ENCODE results near the gene ATP6V0D1.

ATP6V0D1 gene

GRCh38 chr16:67389911-67390815, 90.8 kb downstream of the ATP6V0D1 start:
- FAIRE-seq, result no peak

DNA sequence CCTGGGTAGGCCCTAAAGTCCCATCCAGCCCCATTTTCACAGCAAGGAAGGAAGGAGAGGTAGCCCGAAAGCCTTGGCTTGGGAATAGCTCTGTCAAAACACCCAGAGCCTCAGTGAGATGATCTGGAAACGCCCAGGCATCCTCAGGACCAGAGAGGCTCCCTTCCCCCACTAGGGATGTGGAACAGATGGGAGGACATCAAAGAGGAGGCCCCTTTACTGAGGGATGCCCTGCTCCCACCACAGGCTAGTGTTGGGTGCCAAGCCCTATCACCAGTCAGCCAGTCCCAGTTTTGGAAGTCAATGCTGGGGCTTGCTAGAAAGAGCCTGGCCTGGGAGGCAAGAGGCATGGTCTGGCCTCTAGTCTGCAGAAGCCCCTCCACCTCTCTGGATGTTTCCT, 92.4 kb downstream of the ATP6V0D1 start:
- FAIRE-seq, result no peak

DNA sequence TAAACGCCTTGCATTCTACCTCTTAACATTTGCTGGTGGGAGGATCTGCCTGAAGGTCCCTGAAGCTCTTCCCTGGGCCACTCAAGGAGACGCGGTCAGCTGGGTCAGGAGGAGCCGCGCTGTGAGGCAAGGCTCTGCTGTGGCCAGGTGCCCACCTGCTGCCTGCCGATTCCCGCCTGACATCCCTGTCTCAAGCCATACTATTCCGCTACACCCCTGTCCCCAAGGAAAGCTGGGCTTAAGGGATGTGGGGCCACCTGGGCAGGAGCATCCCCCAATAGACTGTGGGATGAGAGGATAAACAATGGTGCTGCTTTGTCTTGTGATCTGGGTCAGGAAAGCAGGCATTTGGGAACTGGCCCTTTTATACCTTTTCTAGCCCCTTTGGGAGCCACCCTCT, 92.8 kb downstream of the ATP6V0D1 start:
- FAIRE-seq, result no peak

All from colon (tissue), 2 donors.